IPS-18c (cell line): ENCODE results near the gene KNG1.
"Not testable (repeated sequence)": the region's sequence is repeated elsewhere in the genome, so short reads cannot be mapped to it uniquely, and the experiment has no call there.

ENCODE experiments used
- H3K4me3 ChIP-seq: 2 replicates; pipeline ENCODE4 v1.7.0; 2013; ENCODE audit warnings: low read depth, mild to moderate bottlenecking, low read length, moderate library complexity; ENCODE audit not compliant: insufficient read depth
- H3K9me3 ChIP-seq: one replicate; pipeline ENCODE4 v1.6.1; 2013; ENCODE audit warnings: mild to moderate bottlenecking, low read length, moderate library complexity; ENCODE audit not compliant: control insufficient read depth, insufficient read depth

Gene KNG1

GRCh38 chr3:186717039-186717457, at the start of gene KNG1:
KNG1 (plus strand) TSS chr3:186717359; CDS start chr3:186717543, 184 bp downstream.
- Histone ChIP-seq H3K4me3 (no peak within 1 kb of the TSS), H3K9me3 (no peaks in the 10 kb centered on the region)

GRCh38 chr3:186668426-186668825, 48.7 kb upstream of the KNG1 start:
- Histone ChIP-seq H3K4me3 (no peak overlapping the region), H3K9me3 (no peaks in the 10 kb centered on the region)

- Histone ChIP-seq H3K9me3 (no peaks in the 10 kb centered on the region), H3K4me3 (no peak overlapping the region)
Observed at GRCh38 chr3:186669378-186670084, 47.6 kb upstream of the KNG1 start.

GRCh38 chr3:186670155-186670554, 47.0 kb upstream of the KNG1 start:
- no peaks in the 10 kb centered on the region for H3K9me3 ChIP-seq
- no peak overlapping the region for H3K4me3 ChIP-seq

- no peak overlapping the region for H3K4me3 ChIP-seq
- H3K9me3 ChIP-seq: no peaks in the 10 kb centered on the region
Observed at GRCh38 chr3:186671051-186671450, 46.1 kb upstream of the KNG1 start.

GRCh38 chr3:186678604-186679003, 38.6 kb upstream of the KNG1 start:
- peaks cover 4% of the 10 kb centered on the region for H3K9me3 ChIP-seq
- H3K4me3 ChIP-seq: no peak overlapping the region

- Histone ChIP-seq H3K9me3 (peaks cover 5% of the 10 kb centered on the region), H3K4me3 (no peak overlapping the region)
Observed at GRCh38 chr3:186679151-186679550, 38.0 kb upstream of the KNG1 start.

- H3K4me3 ChIP-seq: no peak overlapping the region
- H3K9me3 ChIP-seq: peaks cover 5% of the 10 kb centered on the region
Observed at GRCh38 chr3:186680869-186681268, 36.3 kb upstream of the KNG1 start.

- H3K4me3 ChIP-seq: no peak overlapping the region
Observed at GRCh38 chr3:186682812-186683211, 34.3 kb upstream of the KNG1 start.

GRCh38 chr3:186683979-186684378, 33.2 kb upstream of the KNG1 start:
- H3K4me3 ChIP-seq: no peak overlapping the region
- H3K9me3 ChIP-seq: peaks cover 5% of the 10 kb centered on the region

More at GRCh38 chr3:186682812-186683211, 34.3 kb upstream of the KNG1 start:
- H3K9me3 ChIP-seq: peaks cover 5% of the 10 kb centered on the region

GRCh38 chr3:186686475-186686874, 30.7 kb upstream of the KNG1 start:
- H3K4me3 ChIP-seq, H3K9me3 ChIP-seq: not testable (repeated sequence)

GRCh38 chr3:186687120-186687651, 30.0 kb upstream of the KNG1 start:
- Histone ChIP-seq H3K9me3 (peaks cover 3% of the 10 kb centered on the region), H3K4me3 (no peak overlapping the region)

GRCh38 chr3:186690304-186690703, 26.9 kb upstream of the KNG1 start:
- H3K4me3 ChIP-seq, H3K9me3 ChIP-seq: not testable (repeated sequence)

GRCh38 chr3:186691676-186692075, 25.5 kb upstream of the KNG1 start:
- Histone ChIP-seq H3K9me3 (no peaks in the 10 kb centered on the region), H3K4me3 (no peak overlapping the region)

GRCh38 chr3:186693843-186694242, 23.3 kb upstream of the KNG1 start:
- H3K4me3 ChIP-seq: no peak overlapping the region
- H3K9me3 ChIP-seq: no peaks in the 10 kb centered on the region

GRCh38 chr3:186694288-186695032, 22.7 kb upstream of the KNG1 start:
- Histone ChIP-seq H3K9me3 (no peaks in the 10 kb centered on the region), H3K4me3 (no peak overlapping the region)

- Histone ChIP-seq H3K9me3 (no peaks in the 10 kb centered on the region), H3K4me3 (no peak overlapping the region)
Observed at GRCh38 chr3:186696522-186696921, 20.6 kb upstream of the KNG1 start.

- Histone ChIP-seq H3K4me3 (no peak overlapping the region), H3K9me3 (no peaks in the 10 kb centered on the region)
Observed at GRCh38 chr3:186697510-186697909, 19.6 kb upstream of the KNG1 start.
